ENCODE data around the gene SCUBE1. TPM values are rescaled to one million over a fixed set of nuclear protein-coding genes. Genes with fewer than 3 reads are reported as not detected.
"Not testable (repeated sequence)": the region's sequence is repeated elsewhere in the genome, so short reads cannot be mapped to it uniquely, and the experiment has no call there.

Gene SCUBE1
- total RNA-seq, 4 donors from 2014 or later = 0.38 to 4.0 (median 2.1) TPM

DNA sequence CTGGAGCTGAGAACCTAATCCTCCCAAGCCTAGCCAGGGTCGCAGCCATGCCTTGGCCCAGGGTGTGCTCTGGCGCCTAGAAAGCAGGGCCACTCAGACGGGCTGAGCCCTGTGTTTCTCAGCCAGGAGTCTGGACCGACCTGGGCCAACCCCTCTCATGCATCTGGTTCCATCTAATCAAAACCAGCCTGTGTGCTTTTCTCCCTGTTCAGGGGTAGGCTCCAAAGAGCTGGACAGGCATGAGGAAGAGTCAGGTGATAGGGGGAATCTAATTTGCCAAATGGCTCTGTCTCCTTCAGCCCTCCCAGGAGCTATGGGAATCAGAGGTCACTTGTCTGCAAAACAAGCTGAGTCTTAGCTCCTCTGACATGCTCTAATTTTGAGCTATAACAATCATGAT lies 55.7 kb downstream of the SCUBE1 start:
- DNase-seq = no peak

DNA sequence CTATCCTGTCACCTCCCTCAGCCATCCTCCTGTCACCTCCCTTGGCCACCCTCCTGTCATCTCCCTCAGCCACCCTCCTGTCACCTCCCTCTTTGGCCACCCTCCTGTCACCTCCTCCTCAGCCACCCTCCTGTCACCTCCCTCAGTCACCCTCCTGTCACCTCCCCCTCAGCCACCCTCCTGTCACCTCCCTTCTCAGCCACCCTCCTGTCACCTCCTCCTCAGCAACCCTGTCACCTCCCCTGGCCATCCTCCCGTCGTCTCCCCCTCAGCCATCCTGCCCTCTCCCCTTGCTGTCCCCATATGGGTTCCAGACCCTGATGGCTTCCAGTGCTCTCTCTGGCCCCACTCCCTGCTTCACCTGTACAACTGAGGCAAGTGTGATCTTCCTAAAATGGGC lies 61.8 kb downstream of the SCUBE1 start:
- TF ChIP-seq, protein P1, sequence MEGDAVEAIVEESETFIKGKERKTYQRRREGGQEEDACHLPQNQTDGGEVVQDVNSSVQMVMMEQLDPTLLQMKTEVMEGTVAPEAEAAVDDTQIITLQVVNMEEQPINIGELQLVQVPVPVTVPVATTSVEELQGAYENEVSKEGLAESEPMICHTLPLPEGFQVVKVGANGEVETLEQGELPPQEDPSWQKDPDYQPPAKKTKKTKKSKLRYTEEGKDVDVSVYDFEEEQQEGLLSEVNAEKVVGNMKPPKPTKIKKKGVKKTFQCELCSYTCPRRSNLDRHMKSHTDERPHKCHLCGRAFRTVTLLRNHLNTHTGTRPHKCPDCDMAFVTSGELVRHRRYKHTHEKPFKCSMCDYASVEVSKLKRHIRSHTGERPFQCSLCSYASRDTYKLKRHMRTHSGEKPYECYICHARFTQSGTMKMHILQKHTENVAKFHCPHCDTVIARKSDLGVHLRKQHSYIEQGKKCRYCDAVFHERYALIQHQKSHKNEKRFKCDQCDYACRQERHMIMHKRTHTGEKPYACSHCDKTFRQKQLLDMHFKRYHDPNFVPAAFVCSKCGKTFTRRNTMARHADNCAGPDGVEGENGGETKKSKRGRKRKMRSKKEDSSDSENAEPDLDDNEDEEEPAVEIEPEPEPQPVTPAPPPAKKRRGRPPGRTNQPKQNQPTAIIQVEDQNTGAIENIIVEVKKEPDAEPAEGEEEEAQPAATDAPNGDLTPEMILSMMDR (IDR thresholded peaks at IDR 0.05) = no peak
- no peak for TF ChIP-seq POLR2A (IDR thresholded peaks at IDR 0.05)
- Histone ChIP-seq H3K9me3 (no peaks in the 10 kb centered on the region), H3K36me3 (no peaks in the 10 kb centered on the region), H3K4me3 (no peak overlapping the region), H3K27ac (no peak overlapping the region), H3K4me1 (no peaks in the 10 kb centered on the region), H3K27me3 (peaks cover 0 to 5% (median 0%) of the 10 kb centered on the region in 4 donors)
- intact Hi-C loops (cut with DNase I) = no loop called here
- 34 to 87% methylated on average over 2 of the region's 2 CpGs for WGBS, 2 donors
- DNase-seq = no peak

More for the DNA sequence above, 55.7 kb downstream of the SCUBE1 start:
- H3K4me1 ChIP-seq = peaks cover 0 to 38% (median 28%) of the 10 kb centered on the region in 3 donors
- H3K27me3 ChIP-seq = peaks cover 0 to 7% (median 0%) of the 10 kb centered on the region in 4 donors
- intact Hi-C loops (cut with DNase I) = loop anchor here (5.0 kb wide), 1 partner anchor 55 kb away; the partner anchor contains the start of gene SCUBE1
- no peak overlapping the region for H3K4me3 ChIP-seq
- no peaks in the 10 kb centered on the region for H3K36me3 ChIP-seq
- 80% methylated on average over 1 of the region's 4 CpGs; no CpG with 5 or more reads in 1 of the 2 donors for WGBS, 2 donors
- H3K9me3 ChIP-seq = no peaks in the 10 kb centered on the region
- H3K27ac ChIP-seq = no peak overlapping the region
- TF ChIP-seq, protein P1 (IDR thresholded peaks at IDR 0.05) = no peak
- no peak for TF ChIP-seq POLR2A (IDR thresholded peaks at IDR 0.05)

DNA sequence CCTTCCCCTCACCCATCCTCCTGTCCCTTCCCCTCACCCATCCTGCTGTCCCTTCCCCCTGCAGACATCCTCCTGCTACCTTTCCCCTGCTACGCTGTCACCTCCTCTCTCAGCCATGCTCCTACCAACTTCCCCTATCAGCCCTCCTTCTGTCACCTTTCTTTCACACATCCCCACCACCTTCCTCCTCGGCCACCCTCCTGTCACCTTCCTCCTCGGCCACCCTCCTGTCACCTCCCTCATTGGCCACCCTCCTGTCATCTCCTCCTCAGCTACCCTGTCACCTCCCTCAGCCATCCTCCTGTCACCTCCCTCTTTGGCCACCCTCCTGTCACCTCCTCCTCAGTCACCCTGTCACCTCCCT lies 62.7 kb downstream of the SCUBE1 start:
- WGBS, 2 donors = 47 to 67% methylated on average over 3 of the region's 3 CpGs
- intact Hi-C loops (cut with DNase I); H3K36me3 ChIP-seq; H3K27ac ChIP-seq; H3K4me1 ChIP-seq; H3K9me3 ChIP-seq; DNase-seq; H3K4me3 ChIP-seq: not testable (repeated sequence)
- H3K27me3 ChIP-seq = peaks cover 0 to 10% (median 0%) of the 10 kb centered on the region in 4 donors

DNA sequence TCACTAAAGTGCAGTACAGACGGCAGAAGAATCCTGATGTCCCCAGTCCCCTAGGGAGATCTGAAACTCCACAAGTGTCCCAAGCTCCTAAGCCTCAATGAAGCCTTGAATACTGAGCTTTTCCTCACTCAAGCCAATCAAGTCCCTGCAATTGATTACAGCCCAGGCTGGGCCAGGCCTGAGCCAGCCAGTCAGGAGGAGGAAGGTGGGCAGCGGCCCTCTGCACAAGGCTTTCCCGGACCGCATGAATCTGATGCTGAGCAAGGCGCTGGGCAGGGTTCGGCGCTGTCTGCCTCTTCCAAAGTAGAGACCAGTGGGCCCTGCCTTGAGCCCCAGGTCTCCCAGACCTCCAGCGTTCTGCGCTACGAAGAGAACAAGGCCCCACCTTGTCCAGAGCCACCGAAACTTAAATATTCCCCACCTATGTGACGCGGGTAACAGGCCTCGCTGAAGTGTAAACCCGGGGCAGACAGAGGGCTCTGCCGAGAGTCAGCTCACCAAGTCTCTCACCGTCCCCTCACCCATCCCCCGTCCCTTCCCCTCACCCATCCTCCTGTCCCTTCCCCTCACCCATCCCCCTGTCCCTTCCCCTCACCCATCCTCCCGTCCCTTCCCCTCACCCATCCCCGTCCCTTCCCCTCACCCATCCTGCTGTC lies 63.2 kb downstream of the SCUBE1 start:
- no peak for DNase-seq
- WGBS, 2 donors = 71 to 74% methylated on average over 11 to 19 of the region's 20 CpGs
- Histone ChIP-seq H3K4me1 (no peaks in the 10 kb centered on the region), H3K4me3 (no peak overlapping the region), H3K27me3 (peaks cover 0 to 15% (median 0%) of the 10 kb centered on the region in 4 donors), H3K9me3 (no peaks in the 10 kb centered on the region), H3K36me3 (no peaks in the 10 kb centered on the region), H3K27ac (no peak overlapping the region)
- intact Hi-C loops (cut with DNase I) = loop anchor here (10.0 kb wide), 1 partner anchor 525 kb away; no protein-coding TSS in a partner anchor
- TF ChIP-seq, protein P1 (IDR thresholded peaks at IDR 0.05) = no peak
- no peak for TF ChIP-seq POLR2A (IDR thresholded peaks at IDR 0.05)

DNA sequence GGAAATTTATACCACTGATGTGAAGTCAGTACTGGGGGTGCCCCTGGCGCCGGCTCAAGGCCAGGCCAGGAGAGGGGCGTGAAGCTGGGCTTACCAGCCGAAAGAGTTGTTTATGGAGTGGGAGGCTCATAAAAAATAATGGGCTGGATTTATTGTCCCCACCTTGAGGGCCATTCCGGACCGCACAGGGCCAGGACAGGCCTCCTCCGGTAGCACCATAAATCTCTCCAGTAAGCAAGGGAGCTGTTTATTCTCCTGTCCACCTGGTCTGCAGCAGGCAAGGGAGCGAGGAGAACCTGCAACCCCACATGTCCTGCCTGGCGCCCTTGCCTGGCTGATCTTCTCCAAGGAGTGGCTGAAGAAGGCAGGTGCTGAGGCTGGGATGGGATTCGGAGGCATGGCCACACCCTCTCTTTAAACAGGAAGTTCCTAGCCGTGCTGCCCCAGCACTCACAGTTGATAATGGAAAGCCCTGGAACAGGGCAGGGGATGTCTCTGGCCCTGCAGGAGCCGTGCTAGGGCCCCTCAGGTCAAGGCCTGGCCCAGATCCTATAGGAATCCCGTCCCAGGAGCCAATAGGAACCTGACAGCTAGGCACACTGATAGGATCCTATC lies 65.1 kb downstream of the SCUBE1 start:
- H3K36me3 ChIP-seq = no peaks in the 10 kb centered on the region
- H3K9me3 ChIP-seq = no peaks in the 10 kb centered on the region
- TF ChIP-seq, protein P1 (IDR thresholded peaks at IDR 0.05) = no peak
- WGBS, 2 donors = 76 to 80% methylated on average over 3 of the region's 13 CpGs
- intact Hi-C loops (cut with DNase I) = loop anchor here (10.0 kb wide), 1 partner anchor 527 kb away; no protein-coding TSS in a partner anchor
- H3K27me3 ChIP-seq = peaks cover 0 to 27% (median 0%) of the 10 kb centered on the region in 4 donors
- no peak overlapping the region for H3K4me3 ChIP-seq
- no peak for DNase-seq
- no peaks in the 10 kb centered on the region for H3K4me1 ChIP-seq
- no peak overlapping the region for H3K27ac ChIP-seq

Measured in esophagus squamous epithelium (tissue), 5 donors.